Fibroblast of lung (primary cell): ENCODE data around the gene NOL4L.

Experiments
- CTCF ChIP-seq, 2 donors: IDR thresholded peaks in 1 of 2; conservative IDR thresholded peaks in 1 of 2; 1 replicate in 1 of 2; 2 replicates in 1 of 2; pipeline ENCODE4 v1.5.1; 2011 to 2012; ENCODE audit warnings: low read length in 2 of 2, control low read depth in 1 of 2, inconsistent platforms in 1 of 2, low read depth in 1 of 2, mild to moderate bottlenecking in 1 of 2
- EZH2 ChIP-seq: IDR thresholded peaks from 2 replicates; pipeline ENCODE4 v1.5.1; 2012; ENCODE audit warnings: low read length, control low read depth, mild to moderate bottlenecking; ENCODE audit errors: missing control alignments

DNA sequence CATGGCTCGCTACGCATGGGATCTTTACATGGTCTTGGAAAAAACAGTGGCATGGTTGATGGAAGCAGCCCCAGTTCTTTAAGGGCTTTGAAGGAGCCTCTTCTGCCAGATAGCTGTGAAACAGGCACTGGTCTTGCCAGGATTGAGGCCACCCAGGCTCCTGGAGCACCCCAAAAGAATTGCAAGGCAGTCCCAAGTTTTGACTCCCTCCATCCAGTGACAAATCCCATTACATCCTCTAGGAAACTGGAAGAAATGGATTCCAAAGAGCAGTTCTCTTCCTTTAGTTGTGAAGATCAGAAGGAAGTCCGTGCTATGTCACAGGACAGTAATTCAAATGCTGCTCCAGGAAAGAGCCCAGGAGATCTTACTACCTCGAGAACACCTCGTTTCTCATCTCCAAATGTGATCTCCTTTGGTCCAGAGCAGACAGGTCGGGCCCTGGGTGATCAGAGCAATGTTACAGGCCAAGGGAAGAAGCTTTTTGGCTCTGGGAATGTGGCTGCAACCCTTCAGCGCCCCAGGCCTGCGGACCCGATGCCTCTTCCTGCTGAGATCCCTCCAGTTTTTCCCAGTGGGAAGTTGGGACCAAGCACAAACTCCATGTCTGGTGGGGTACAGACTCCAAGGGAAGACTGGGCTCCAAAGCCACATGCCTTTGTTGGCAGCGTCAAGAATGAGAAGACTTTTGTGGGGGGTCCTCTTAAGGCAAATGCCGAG lies 148.8 kb downstream of the NOL4L start:
- no peak for TF ChIP-seq EZH2
- no peak for TF ChIP-seq CTCF (conservative IDR thresholded peaks at IDR 0.05 in 1 of 2, IDR thresholded peaks at IDR 0.05 in 1 of 2; ENCODE audit: low read depth in 1 of 2, low read length in 2 of 2)
